ENCODE data around the gene NSMCE3. TPM values are rescaled to one million over a fixed set of nuclear protein-coding genes. Genes with fewer than 3 reads are reported as not detected.

The NSMCE3 gene
- total RNA-seq, 1 donor from 2014 or later: 17.8 TPM

GRCh38 chr15:29260896-29261295, 8.7 kb downstream of the NSMCE3 start:
- H3K36me3 ChIP-seq (ENCODE audit: control insufficient read depth, insufficient read depth, low read length): no peaks in the 10 kb centered on the region
- H3K4me3 ChIP-seq (ENCODE audit: low read depth, low read length): no peak overlapping the region
- no peaks in the 10 kb centered on the region for H3K27me3 ChIP-seq (ENCODE audit: control insufficient read depth, insufficient read depth, low read length)
- TF ChIP-seq, protein P1, sequence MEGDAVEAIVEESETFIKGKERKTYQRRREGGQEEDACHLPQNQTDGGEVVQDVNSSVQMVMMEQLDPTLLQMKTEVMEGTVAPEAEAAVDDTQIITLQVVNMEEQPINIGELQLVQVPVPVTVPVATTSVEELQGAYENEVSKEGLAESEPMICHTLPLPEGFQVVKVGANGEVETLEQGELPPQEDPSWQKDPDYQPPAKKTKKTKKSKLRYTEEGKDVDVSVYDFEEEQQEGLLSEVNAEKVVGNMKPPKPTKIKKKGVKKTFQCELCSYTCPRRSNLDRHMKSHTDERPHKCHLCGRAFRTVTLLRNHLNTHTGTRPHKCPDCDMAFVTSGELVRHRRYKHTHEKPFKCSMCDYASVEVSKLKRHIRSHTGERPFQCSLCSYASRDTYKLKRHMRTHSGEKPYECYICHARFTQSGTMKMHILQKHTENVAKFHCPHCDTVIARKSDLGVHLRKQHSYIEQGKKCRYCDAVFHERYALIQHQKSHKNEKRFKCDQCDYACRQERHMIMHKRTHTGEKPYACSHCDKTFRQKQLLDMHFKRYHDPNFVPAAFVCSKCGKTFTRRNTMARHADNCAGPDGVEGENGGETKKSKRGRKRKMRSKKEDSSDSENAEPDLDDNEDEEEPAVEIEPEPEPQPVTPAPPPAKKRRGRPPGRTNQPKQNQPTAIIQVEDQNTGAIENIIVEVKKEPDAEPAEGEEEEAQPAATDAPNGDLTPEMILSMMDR (IDR thresholded peaks at IDR 0.05; ENCODE audit: insufficient read depth, low read length, poor library complexity, severe bottlenecking): no peak
- no peak for DNase-seq (ENCODE audit: low read depth)

GRCh38 chr15:29259233-29259632, 10.4 kb downstream of the NSMCE3 start:
- Histone ChIP-seq H3K27me3 (ENCODE audit: control insufficient read depth, insufficient read depth, low read length) (no peaks in the 10 kb centered on the region), H3K36me3 (ENCODE audit: control insufficient read depth, insufficient read depth, low read length) (no peaks in the 10 kb centered on the region), H3K4me3 (ENCODE audit: low read depth, low read length) (no peak overlapping the region)
- TF ChIP-seq, protein P1 (IDR thresholded peaks at IDR 0.05; ENCODE audit: insufficient read depth, low read length, poor library complexity, severe bottlenecking): no peak
- no peak for DNase-seq (ENCODE audit: low read depth)

DNA sequence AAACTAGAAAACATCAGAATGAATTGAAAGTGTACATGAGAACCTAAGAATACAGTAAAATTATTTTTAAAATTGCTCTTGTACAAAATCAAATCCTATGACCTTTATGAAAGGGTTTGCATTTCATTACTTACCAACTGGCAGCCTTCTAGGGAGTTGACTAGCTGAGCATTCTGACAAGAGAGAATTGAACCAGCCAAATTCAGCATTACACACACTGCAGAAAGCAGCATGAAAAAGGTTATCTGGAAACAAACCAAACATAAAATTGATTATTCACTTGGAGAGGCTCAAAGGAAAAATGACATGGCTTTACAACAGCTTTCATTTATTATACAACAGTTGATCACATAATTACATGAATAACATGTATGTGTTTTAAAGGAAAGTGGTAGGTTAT, 17.4 kb downstream of the NSMCE3 start:
- no peak overlapping the region for H3K4me3 ChIP-seq (ENCODE audit: low read depth, low read length)
- no peaks in the 10 kb centered on the region for H3K36me3 ChIP-seq (ENCODE audit: control insufficient read depth, insufficient read depth, low read length)
- TF ChIP-seq, protein P1 (IDR thresholded peaks at IDR 0.05; ENCODE audit: insufficient read depth, low read length, poor library complexity, severe bottlenecking): no peak
- no peak for DNase-seq (ENCODE audit: low read depth)
- H3K27me3 ChIP-seq (ENCODE audit: control insufficient read depth, insufficient read depth, low read length): no peaks in the 10 kb centered on the region

DNA sequence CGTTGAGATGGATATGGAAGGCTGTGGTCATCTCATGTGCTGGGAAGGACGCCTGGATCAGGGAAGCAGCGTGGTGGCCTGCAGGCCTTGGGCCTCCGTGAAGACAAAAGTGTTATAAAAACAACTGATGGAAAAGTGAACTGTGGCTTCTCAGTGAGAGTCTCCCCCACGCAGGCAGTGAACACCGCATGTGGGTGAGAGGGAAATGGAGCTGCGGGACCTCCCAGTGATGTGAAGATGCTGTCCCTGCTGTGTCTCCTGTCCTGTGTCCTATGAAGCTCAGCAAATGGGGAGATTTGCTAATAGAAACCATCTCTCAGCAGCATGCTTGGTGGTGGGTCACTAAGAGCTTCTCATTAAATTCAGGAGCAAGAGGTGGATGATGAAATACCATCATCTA, 25.1 kb downstream of the NSMCE3 start:
- H3K36me3 ChIP-seq (ENCODE audit: control insufficient read depth, insufficient read depth, low read length): no peaks in the 10 kb centered on the region
- no peaks in the 10 kb centered on the region for H3K27me3 ChIP-seq (ENCODE audit: control insufficient read depth, insufficient read depth, low read length)
- TF ChIP-seq, protein P1 (IDR thresholded peaks at IDR 0.05; ENCODE audit: insufficient read depth, low read length, poor library complexity, severe bottlenecking): no peak
- no peak for DNase-seq (ENCODE audit: low read depth)
- no peak overlapping the region for H3K4me3 ChIP-seq (ENCODE audit: low read depth, low read length)

GRCh38 chr15:29244123-29244522, 25.5 kb downstream of the NSMCE3 start:
- Histone ChIP-seq H3K4me3 (ENCODE audit: low read depth, low read length) (no peak overlapping the region), H3K27me3 (ENCODE audit: control insufficient read depth, insufficient read depth, low read length) (no peaks in the 10 kb centered on the region), H3K36me3 (ENCODE audit: control insufficient read depth, insufficient read depth, low read length) (no peaks in the 10 kb centered on the region)
- TF ChIP-seq, protein P1 (IDR thresholded peaks at IDR 0.05; ENCODE audit: insufficient read depth, low read length, poor library complexity, severe bottlenecking): no peak
- no peak for DNase-seq (ENCODE audit: low read depth)

DNA sequence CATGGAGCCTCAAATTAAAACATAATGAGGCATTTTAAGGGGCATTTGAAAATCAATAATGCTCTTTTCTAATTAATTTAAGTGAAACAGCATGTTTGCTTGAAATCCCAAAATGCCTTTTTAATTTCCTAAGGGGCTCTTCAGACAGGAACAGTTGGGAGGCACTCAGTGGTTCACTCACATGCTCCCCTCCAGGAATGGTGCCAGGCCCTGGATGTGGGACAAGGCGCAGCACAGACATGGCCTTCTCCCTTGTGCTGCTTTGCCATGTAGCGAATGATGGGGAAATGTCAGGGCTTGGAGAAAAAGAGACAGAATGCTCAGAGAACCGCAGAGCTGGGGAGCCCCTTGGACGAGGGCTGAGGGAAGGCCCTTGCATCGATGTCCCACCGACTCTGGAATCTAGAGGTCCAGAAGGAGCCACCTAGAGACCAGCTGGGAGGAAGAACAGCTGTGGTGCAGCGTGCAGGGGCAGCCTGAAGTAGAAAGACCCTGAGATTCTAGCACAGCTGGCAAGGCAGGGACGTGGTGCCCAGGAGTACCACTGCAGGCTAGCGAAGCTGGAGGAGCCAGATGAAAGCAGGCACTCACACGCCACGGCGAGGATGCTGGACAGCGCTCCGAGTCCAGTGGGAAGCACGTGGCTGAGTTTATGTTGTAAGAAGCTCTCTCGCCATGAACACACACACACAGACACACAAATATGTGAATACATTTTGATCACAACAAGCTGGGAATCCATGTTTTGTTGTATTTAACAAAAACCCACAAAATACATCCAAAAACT, 27.0 kb downstream of the NSMCE3 start:
- DNase-seq (ENCODE audit: low read depth): no peak
- TF ChIP-seq, protein P1 (IDR thresholded peaks at IDR 0.05; ENCODE audit: insufficient read depth, low read length, poor library complexity, severe bottlenecking): no peak
- Histone ChIP-seq H3K4me3 (ENCODE audit: low read depth, low read length) (no peak overlapping the region), H3K36me3 (ENCODE audit: control insufficient read depth, insufficient read depth, low read length) (no peaks in the 10 kb centered on the region), H3K27me3 (ENCODE audit: control insufficient read depth, insufficient read depth, low read length) (no peaks in the 10 kb centered on the region)

Measured in kidney epithelial cell (primary cell).